GM12878 (cell line): ENCODE results near the gene TMEM214. TPM values are rescaled to one million over a fixed set of nuclear protein-coding genes. Genes with fewer than 3 reads are reported as not detected.

Experiments used
- ATF2 ChIP-seq: IDR thresholded peaks from 2 replicates; pipeline ENCODE4 v1.6.1; 2012; ENCODE audit warnings: low read length, inconsistent platforms
- BMI1 ChIP-seq: fragments of 450-650 bp; IDR thresholded peaks from 2 replicates; pipeline ENCODE4 v1.6.1; 2016; ENCODE audit warnings: mild to moderate bottlenecking, moderate library complexity, borderline replicate concordance
- CHD1 ChIP-seq: IDR thresholded peaks from 2 replicates; pipeline ENCODE4 v1.6.1; 2012; ENCODE audit warnings: low read depth, low read length, improper control_type of control experiment
- CREM ChIP-seq: IDR thresholded peaks from 2 replicates; pipeline ENCODE4 v1.6.1; 2014; ENCODE audit warnings: antibody characterized with exemption, low read depth
- DPF2 ChIP-seq: fragments of 450-650 bp; IDR thresholded peaks from 2 replicates; pipeline ENCODE4 v1.6.1; 2017; ENCODE audit warnings: mild to moderate bottlenecking
- ELK1 ChIP-seq: IDR thresholded peaks from 2 replicates; pipeline ENCODE4 v1.6.1; 2012; ENCODE audit warnings: low read depth, low read length, improper control_type of control experiment
- EZH2 ChIP-seq: IDR thresholded peaks from 2 replicates; pipeline ENCODE4 v1.6.1; 2012; ENCODE audit warnings: low read depth, mild to moderate bottlenecking, control low read depth, inconsistent platforms, low read length, borderline replicate concordance; ENCODE audit not compliant: control insufficient read depth
- IRF3 ChIP-seq: fragments of 450-650 bp; IDR thresholded peaks from 2 replicates; pipeline ENCODE4 v1.6.1; 2014; ENCODE audit warnings: mild to moderate bottlenecking
- MEF2A ChIP-seq: IDR thresholded peaks from 2 replicates; pipeline ENCODE4 v1.6.1; 2011; ENCODE audit warnings: low read depth, mild to moderate bottlenecking, low read length, moderate library complexity; ENCODE audit not compliant: insufficient read depth
- MTA2 ChIP-seq: fragments of 450-650 bp; IDR thresholded peaks from 2 replicates; pipeline ENCODE4 v1.6.1; 2016; ENCODE audit warnings: low read depth, mild to moderate bottlenecking, moderate library complexity
- MXI1 ChIP-seq: fragments of 150-350 bp; IDR thresholded peaks from 2 replicates; pipeline ENCODE4 v1.6.1; 2011; ENCODE audit warnings: low read depth, mild to moderate bottlenecking, inconsistent platforms, low read length, improper control_type of control experiment
- NR2F1 ChIP-seq: fragments of 450-650 bp; conservative IDR thresholded peaks from 2 replicates; pipeline ENCODE4 v1.6.1; 2017; ENCODE audit warnings: mild to moderate bottlenecking
- PBX3 ChIP-seq: IDR thresholded peaks from 2 replicates; pipeline ENCODE4 v1.6.1; 2011; ENCODE audit warnings: mild to moderate bottlenecking, low read depth, low read length, moderate library complexity; ENCODE audit not compliant: insufficient replicate concordance
- POLR2A ChIP-seq: IDR thresholded peaks from 2 replicates; pipeline ENCODE4 v1.6.1; 2011; ENCODE audit warnings: low read depth, mild to moderate bottlenecking, low read length
- RAD51 ChIP-seq: fragments of 450-650 bp; IDR thresholded peaks from 2 replicates; pipeline ENCODE4 v1.6.1; 2016; ENCODE audit warnings: moderate library complexity, mild to moderate bottlenecking, inconsistent platforms
- RELB ChIP-seq: fragments of 450-650 bp; IDR thresholded peaks from 2 replicates; pipeline ENCODE4 v1.6.1; 2017; ENCODE audit warnings: low read depth, mild to moderate bottlenecking, moderate library complexity
- TAF1 ChIP-seq: IDR thresholded peaks from 2 replicates; pipeline ENCODE4 v1.6.1; 2011; ENCODE audit warnings: mild to moderate bottlenecking, low read depth, low read length, borderline replicate concordance
- TARDBP ChIP-seq: IDR thresholded peaks from 2 replicates; pipeline ENCODE4 v1.6.1; 2016; ENCODE audit warnings: borderline replicate concordance
- TCF12 ChIP-seq: IDR thresholded peaks from 2 replicates; pipeline ENCODE4 v1.6.1; 2011; ENCODE audit warnings: low read depth, mild to moderate bottlenecking, low read length
- ZBTB4 ChIP-seq: fragments of 450-650 bp; formaldehyde crosslinking; IDR thresholded peaks from 2 replicates; pipeline ENCODE4 v1.4.0; 2022; ENCODE audit warnings: mild to moderate bottlenecking, moderate library complexity
- ZNF274 ChIP-seq: IDR thresholded peaks from one replicate; pipeline ENCODE4 v1.8.0; 2011; ENCODE audit not compliant: insufficient read length, insufficient read depth
- polyA plus RNA-seq, 11 experiments: library from polyadenylated mRNA; depleted of rRNA in 4 of 11; unstranded in 6 of 11; stranded (reverse) in 5 of 11; fragments of >200 nt; fragmentation: Nextera tagmentation in 4 of 11; fragmentation: Illumina TruSeq in 1 of 11; extraction: Ambion mirVana in 4 of 11; extraction: Trizol in 1 of 11; gene quantifications; 1 replicate in 1 of 11; 2 replicates in 10 of 11; pipeline versions ENCODE4 v1.2.1 to v1.2.3, GENCODE V29; 2011 to 2016; ENCODE audit warnings: inconsistent platforms in 2 of 11, missing spikeins in 2 of 11, low read depth in 1 of 11
- total RNA-seq, 4 experiments: library from RNA; depleted of rRNA in 3 of 4; stranded (reverse); fragments of >200 nt in 3 of 4; fragmentation: Illumina TruSeq in 1 of 4; extraction: Trizol in 1 of 4; gene quantifications; 2 replicates each; pipeline versions ENCODE4 v1.2.1 to v1.2.3, GENCODE V29; 2013 to 2021

Gene TMEM214
- total and polyA plus RNA-seq, 10 of the 15 experiments (the other 5 are each of a cell fraction or from before 2014, with no cell fraction given): 10.4 to 79.2 (median 45.0) TPM

- TF ChIP-seq RELB (no peak), TCF12 (no peak), MXI1 (peak; percentile 31), MTA2 (no peak), ZNF274 (no peak), IRF3 (no peak; the same call in 1 of the 2 replicates), EZH2 (no peak), DPF2 (0 out of 2 replicates have a peak, but pooled peaks have one; percentile 20), ATF2 (no peak; the same call in 1 of the 2 replicates), PBX3 (no peak), BMI1 (no peak), TARDBP (peak; percentile 99), POLR2A (peak; percentile 70), MEF2A (peak; percentile 75; the same call in 1 of the 2 replicates), ZBTB4 (CRISPR knock-in tag) (no peak), CHD1 (0 out of 2 replicates have a peak, but pooled peaks have one; percentile 41), ELK1 (no peak), NR2F1 (no peak; the same call in 1 of the 2 replicates), TAF1 (0 out of 2 replicates have a peak, but pooled peaks have one; percentile 14), RAD51 (no peak; the same call in 1 of the 2 replicates), CREM (no peak; the same call in 1 of the 2 replicates)
Measured at GRCh38 chr2:27050281-27050995, 17.7 kb downstream of the TMEM214 start (continued).
